IMR-90 (cell line): ENCODE measurements around the gene FMN2. TPM values are rescaled to one million over a fixed set of nuclear protein-coding genes. Genes with fewer than 3 reads are reported as not detected.

Source experiments
- ATAC-seq: fragments of 200-7000 bp; cut with Tn5 transposase; 2 replicates; pipeline ENCODE4 v1.9.1; 2020; ENCODE audit warnings: low read depth, mild to moderate bottlenecking, moderate library complexity
- BruUV-seq: library from RNA; stranded (reverse); fragments of 400-500 nt; replicated peaks from 2 replicates; lab custom pipeline; 2021; lab: Mats Ljungman, UMichigan
- CTCF ChIA-PET: fragments of 300-600 bp; formaldehyde crosslinking; extraction: SDS; loops from one replicate; lab custom pipeline; 2021; ENCODE audit warnings: antibody characterized with exemption; lab: Yijun Ruan, JAX
- POLR2A ChIA-PET: fragments of 300-600 bp; sonication (Branson Sonifier 250); formaldehyde crosslinking; loops from one replicate; lab custom pipeline; 2022; ENCODE audit warnings: antibody characterized with exemption; ENCODE audit not compliant: unreplicated experiment; lab: Charles Lee
- DNase-seq: peaks from one replicate; pipeline ENCODE4 v3.0.0; 2013
- H2AFZ ChIP-seq: replicated peaks from 2 replicates; pipeline ENCODE3; 2013; ENCODE audit warnings: low read length, mild to moderate bottlenecking; ENCODE audit not compliant: poor library complexity
- H2AK5ac ChIP-seq: 2 replicates; pipeline ENCODE4 v1.6.1; 2013; ENCODE audit warnings: low read depth, low read length, inconsistent platforms
- H2AK9ac ChIP-seq: replicated peaks from 2 replicates; pipeline ENCODE3; 2013; ENCODE audit warnings: mild to moderate bottlenecking, low read depth, low read length, moderate library complexity; ENCODE audit not compliant: poor library complexity
- H2BK120ac ChIP-seq: 2 replicates; pipeline ENCODE4 v1.6.1; 2013; ENCODE audit warnings: low read depth, low read length, inconsistent platforms
- H2BK15ac ChIP-seq: 3 replicates; pipeline ENCODE4 v1.6.1; 2013; ENCODE audit warnings: low read depth, low read length, inconsistent platforms
- H2BK20ac ChIP-seq: 2 replicates; pipeline ENCODE4 v1.6.1; 2013; ENCODE audit warnings: low read depth, mild to moderate bottlenecking, inconsistent platforms, low read length, moderate library complexity
- H2BK5ac ChIP-seq: 2 replicates; pipeline ENCODE4 v1.6.1; 2013; ENCODE audit warnings: mild to moderate bottlenecking, low read depth, low read length, inconsistent platforms; ENCODE audit not compliant: poor library complexity, severe bottlenecking
- H3K14ac ChIP-seq: replicated peaks from 2 replicates; pipeline ENCODE4 v1.6.1; 2013; ENCODE audit warnings: low read depth, low read length, inconsistent platforms
- H3K18ac ChIP-seq: 2 replicates; pipeline ENCODE4 v1.6.1; 2013; ENCODE audit warnings: low read depth, low read length, control low read depth
- H3K23ac ChIP-seq: 2 replicates; pipeline ENCODE4 v1.6.1; 2013; ENCODE audit warnings: low read depth, low read length, inconsistent platforms
- H3K27ac ChIP-seq: 2 replicates; pipeline ENCODE4 v1.5.1; 2013; ENCODE audit warnings: mild to moderate bottlenecking, control low read depth, low read length; ENCODE audit not compliant: insufficient read depth
- H3K27me3 ChIP-seq: 2 replicates; pipeline ENCODE4 v1.6.1; 2013; ENCODE audit warnings: low read length; ENCODE audit not compliant: control insufficient read depth, insufficient read depth
- H3K36me3 ChIP-seq: 2 replicates; pipeline ENCODE4 v1.6.1; 2013; ENCODE audit warnings: low read length, mixed read lengths; ENCODE audit not compliant: control insufficient read depth, insufficient read depth
- H3K4ac ChIP-seq: 2 replicates; pipeline ENCODE4 v1.6.1; 2013; ENCODE audit warnings: low read depth, low read length, inconsistent platforms
- H3K4me1 ChIP-seq: 2 replicates; pipeline ENCODE4 v1.6.1; 2013; ENCODE audit warnings: low read length, mixed read lengths; ENCODE audit not compliant: control insufficient read depth, insufficient read depth
- H3K4me2 ChIP-seq: 2 replicates; pipeline ENCODE4 v1.6.1; 2013; ENCODE audit warnings: low read depth, mild to moderate bottlenecking, control low read depth, low read length, moderate library complexity
- H3K4me3 ChIP-seq: 2 replicates; pipeline ENCODE4 v1.5.1; 2013; ENCODE audit warnings: low read depth, mild to moderate bottlenecking, control low read depth, low read length, moderate library complexity; ENCODE audit not compliant: insufficient read depth
- H3K56ac ChIP-seq: 2 replicates; pipeline ENCODE4 v1.6.1; 2013; ENCODE audit warnings: low read length, inconsistent platforms; ENCODE audit not compliant: insufficient read depth; ENCODE audit errors: extremely low read depth
- H3K79me1 ChIP-seq, 2 experiments: 2 replicates each; pipeline ENCODE4 v1.6.1; 2013; ENCODE audit warnings: low read length in 2 of 2, inconsistent platforms in 1 of 2, low read depth in 1 of 2
- H3K9ac ChIP-seq: 2 replicates; pipeline ENCODE4 v1.6.1; 2013; ENCODE audit warnings: low read depth, low read length, control low read depth
- H3K9me1 ChIP-seq: 2 replicates; pipeline ENCODE4 v1.6.1; 2013; ENCODE audit warnings: low read length, inconsistent platforms; ENCODE audit not compliant: insufficient read depth
- H3K9me3 ChIP-seq: 2 replicates; pipeline ENCODE4 v1.6.1; 2013; ENCODE audit warnings: low read length; ENCODE audit not compliant: control insufficient read depth, insufficient read depth
- H4K20me1 ChIP-seq: 2 replicates; pipeline ENCODE4 v1.6.1; 2013; ENCODE audit warnings: low read length, inconsistent platforms; ENCODE audit not compliant: insufficient read depth
- H4K5ac ChIP-seq: 2 replicates; pipeline ENCODE4 v1.6.1; 2013; ENCODE audit warnings: mild to moderate bottlenecking, low read depth, low read length, control low read depth
- H4K8ac ChIP-seq, 2 experiments: 2 replicates each; pipeline ENCODE4 v1.6.1; 2013; ENCODE audit warnings: low read depth in 2 of 2, low read length in 2 of 2, control low read depth in 1 of 2, inconsistent platforms in 1 of 2
- H4K91ac ChIP-seq: 2 replicates; pipeline ENCODE4 v1.6.1; 2013; ENCODE audit warnings: low read depth, low read length, inconsistent platforms; ENCODE audit not compliant: insufficient read depth
- RCOR1 ChIP-seq: IDR thresholded peaks from 2 replicates; pipeline ENCODE4 v1.6.1; 2012; ENCODE audit warnings: mild to moderate bottlenecking, low read length, improper control_type of control experiment; ENCODE audit not compliant: insufficient replicate concordance
- WGBS, 2 experiments: methylation state at CpG; one replicate each; pipeline versions ENCODE4 v1.1.5 to v1.1.7; 2013; ENCODE audit warnings: missing lambda C conversion rate in 2 of 2; ENCODE audit not compliant: insufficient read length in 1 of 2; ENCODE audit errors: extremely low coverage in 2 of 2; 5-methylcytosine and 5-hydroxymethylcytosine counted together
- dilution Hi-C: fragments of 300-500 bp; cut with HindIII; formaldehyde crosslinking; loops from one replicate; pipeline ENCODE4 v1.14.3; 2018; ENCODE audit warnings: low sequenced_read_pairs; ENCODE audit not compliant: unreplicated experiment
- in situ Hi-C: fragments of 300-500 bp; cut with MboI; formaldehyde crosslinking; loops from 3 replicates; pipeline ENCODE4 v1.14.3; 2019; ENCODE audit warnings: low sequenced_read_pairs, inconsistent platforms, mixed read lengths
- intact Hi-C: fragments of 100-400 bp; cut with micrococcal nuclease; formaldehyde crosslinking; loops from 2 replicates; pipeline ENCODE4 v1.10.0; 2022
- polyA plus RNA-seq, 3 experiments: library from polyadenylated mRNA; depleted of rRNA; stranded (reverse); fragments of >200 nt; gene quantifications; 2 replicates each; pipeline ENCODE4 v1.2.3, GENCODE V29; 2012; ENCODE audit warnings: low replicate concordance in 1 of 3
- total RNA-seq: library from RNA; depleted of rRNA; stranded (reverse); fragments of >200 nt; gene quantifications from 2 replicates; pipeline ENCODE4 v1.2.3, GENCODE V29; 2012
- TF ChIP-seq, protein P1 (sequence below): fragments of 150-350 bp; IDR thresholded peaks from 2 replicates; pipeline ENCODE4 v1.6.1; 2016; ENCODE audit warnings: low read depth, mild to moderate bottlenecking, low read length, moderate library complexity, borderline replicate concordance

The FMN2 gene
- total and polyA plus RNA-seq, 2 of the 4 experiments (the other 2 are of a cell fraction): 29.0 to 35.8 TPM

DNA sequence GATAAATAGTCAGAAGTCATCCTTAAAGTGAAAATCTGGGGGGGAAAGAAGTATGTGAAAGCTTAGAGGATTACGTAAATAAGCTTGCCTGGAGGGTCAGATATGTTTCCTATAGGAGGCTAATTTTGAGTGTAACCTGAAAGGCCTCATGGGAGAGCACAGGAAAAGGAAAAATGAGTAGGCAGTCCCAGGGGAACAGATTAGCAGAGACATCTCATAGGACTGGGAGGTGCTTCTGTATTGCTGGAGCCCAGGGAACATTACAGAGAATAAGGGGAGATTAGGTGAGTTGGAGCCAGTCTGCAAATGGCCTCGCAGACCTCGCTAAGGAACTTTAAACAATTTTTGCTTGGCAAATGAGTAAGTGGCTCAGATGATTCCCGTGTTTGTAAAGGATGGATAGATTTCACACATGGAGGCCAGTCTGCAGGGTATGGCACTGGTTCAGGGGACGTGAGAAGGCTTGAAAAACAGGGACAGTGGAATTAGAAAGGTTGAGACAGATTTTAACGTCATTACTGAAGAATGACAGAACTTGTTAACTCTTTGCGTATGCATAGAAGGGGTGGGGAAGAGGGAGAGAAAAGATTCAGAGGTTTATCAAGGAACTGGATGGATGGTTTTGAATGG lies 371.2 kb downstream of the FMN2 start:
- no TSS peak for BruUV-seq
- peak overlapping the region; percentile 9; the same call in 1 of the 2 replicates for H3K18ac ChIP-seq

More for the DNA sequence above, 371.2 kb downstream of the FMN2 start:
- Histone ChIP-seq H3K9me3 (no peaks in the 10 kb centered on the region), H4K8ac (peak overlapping the region in 1 of 2 experiments; percentile 40; a peak in 2 of 4 replicates), H2BK120ac (peak overlapping the region; percentile 14; the same call in 1 of the 2 replicates), H3K27ac (no peak overlapping the region), H2BK5ac (no peak overlapping the region), H3K4me1 (peaks cover 17% of the 10 kb centered on the region), H2AK9ac (no peak overlapping the region), H3K9ac (no peak overlapping the region), H3K27me3 (no peaks in the 10 kb centered on the region), H2BK20ac (peak overlapping the region; percentile 41), H3K23ac (peak overlapping the region; percentile 23; the same call in 1 of the 2 replicates), H3K36me3 (no peaks in the 10 kb centered on the region), H2BK15ac (no peak overlapping the region), H4K5ac (0 out of 2 replicates have a peak overlapping the region, but pooled peaks have one; percentile 62), H4K91ac (0 out of 2 replicates have a peak overlapping the region, but pooled peaks have one; percentile 5), H4K20me1 (no peaks in the 10 kb centered on the region), H3K14ac (peak overlapping the region; percentile 33; the same call in 1 of the 2 replicates), H3K4me2 (no peak overlapping the region), H3K79me1 (peaks cover 10 to 43% of the 10 kb centered on the region in 2 experiments; a peak in 3 of 4 replicates), H2AK5ac (no peak overlapping the region), H3K4me3 (no peak overlapping the region), H3K9me1 (peaks cover under 1% of the 10 kb centered on the region; the same call in 1 of the 2 replicates), H3K56ac (no peak overlapping the region), H2AFZ (peak overlapping the region; percentile 14), H3K4ac (peak overlapping the region; percentile 56; the same call in 1 of the 2 replicates)
- dilution Hi-C loops (no loop called here), in situ Hi-C loops (loop anchor here (25.0 kb wide), 1 partner anchor 224 kb away; no protein-coding TSS in a partner anchor), intact Hi-C loops (no loop called here)
- ATAC-seq (peak; percentile 30; the same call in 1 of the 2 replicates), DNase-seq (no peak)
- TF ChIP-seq RCOR1: no peak
- TF ChIP-seq, protein P1, sequence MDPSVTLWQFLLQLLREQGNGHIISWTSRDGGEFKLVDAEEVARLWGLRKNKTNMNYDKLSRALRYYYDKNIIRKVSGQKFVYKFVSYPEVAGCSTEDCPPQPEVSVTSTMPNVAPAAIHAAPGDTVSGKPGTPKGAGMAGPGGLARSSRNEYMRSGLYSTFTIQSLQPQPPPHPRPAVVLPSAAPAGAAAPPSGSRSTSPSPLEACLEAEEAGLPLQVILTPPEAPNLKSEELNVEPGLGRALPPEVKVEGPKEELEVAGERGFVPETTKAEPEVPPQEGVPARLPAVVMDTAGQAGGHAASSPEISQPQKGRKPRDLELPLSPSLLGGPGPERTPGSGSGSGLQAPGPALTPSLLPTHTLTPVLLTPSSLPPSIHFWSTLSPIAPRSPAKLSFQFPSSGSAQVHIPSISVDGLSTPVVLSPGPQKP: no peak
- POLR2A ChIA-PET: no interaction called here
- 68% methylated on average over 5 of the region's 7 CpGs; no CpG with 5 or more reads in 1 of the 2 experiments for WGBS, 2 experiments
- CTCF ChIA-PET: no interaction called here
